K562 (cell line): ENCODE results near the gene YIPF5. TPM values are rescaled to one million over a fixed set of nuclear protein-coding genes. Genes with fewer than 3 reads are reported as not detected.
A peak's percentile ranks its signal among the peaks of the same experiment; 100 is the strongest.

Experiments
- CAMTA2 ChIP-seq: fragments of 250-450 bp; sonication (Bioruptor Pico); conservative IDR thresholded peaks from 2 replicates; pipeline ENCODE4 v1.5.1; 2022
- CREBBP ChIP-seq: IDR thresholded peaks from one replicate; pipeline ENCODE4 v1.6.1; 2012; ENCODE audit warnings: low read depth, mild to moderate bottlenecking, control low read depth, inconsistent platforms, low read length
- DLX4 ChIP-seq: fragments of 250-450 bp; sonication (Bioruptor Pico); IDR thresholded peaks from 2 replicates; pipeline ENCODE4 v1.6.1; 2021; ENCODE audit warnings: mild to moderate bottlenecking
- EGR1 ChIP-seq: fragments of 450-650 bp; conservative IDR thresholded peaks from 2 replicates; pipeline ENCODE4 v1.6.1; 2017; ENCODE audit warnings: mild to moderate bottlenecking
- IFI16 ChIP-seq: fragments of 250-450 bp; sonication (Bioruptor Pico); IDR thresholded peaks from 2 replicates; pipeline ENCODE4 v2.1.2; 2022; ENCODE audit warnings: mild to moderate bottlenecking, inconsistent platforms
- MEIS2 ChIP-seq: fragments of 450-650 bp; IDR thresholded peaks from 2 replicates; pipeline ENCODE4 v1.6.1; 2014; ENCODE audit warnings: mild to moderate bottlenecking; ENCODE audit not compliant: partially characterized antibody
- NFE2 ChIP-seq: IDR thresholded peaks from 2 replicates; pipeline ENCODE4 v1.6.1; 2014; ENCODE audit warnings: antibody characterized with exemption, low read depth
- NONO ChIP-seq, 2 experiments: fragments of 200-400 bp in 1 of 2; fragments of 450-650 bp in 1 of 2; formaldehyde crosslinking in 1 of 2; IDR thresholded peaks; 2 replicates each; pipeline ENCODE4 v1.6.1; 2017; ENCODE audit warnings: low read depth in 2 of 2, mild to moderate bottlenecking in 2 of 2, moderate library complexity in 2 of 2, low read length in 1 of 2
- PCBP1 ChIP-seq: fragments of 200-400 bp; formaldehyde crosslinking; IDR thresholded peaks from 2 replicates; pipeline ENCODE4 v1.6.1; 2018; ENCODE audit warnings: mild to moderate bottlenecking, low read depth, low read length; ENCODE audit not compliant: poor library complexity, severe bottlenecking
- PHB ChIP-seq: fragments of 250-450 bp; sonication (Bioruptor Pico); IDR thresholded peaks from 2 replicates; pipeline ENCODE4 v1.5.0; 2021
- POLR2B ChIP-seq: fragments of 450-650 bp; IDR thresholded peaks from 2 replicates; pipeline ENCODE4 v1.6.1; 2018; ENCODE audit warnings: low read depth; ENCODE audit not compliant: partially characterized antibody
- RBM14 ChIP-seq: fragments of 200-400 bp; formaldehyde crosslinking; IDR thresholded peaks from 2 replicates; pipeline ENCODE4 v1.6.1; 2018; ENCODE audit warnings: low read depth, mild to moderate bottlenecking, low read length, moderate library complexity, borderline replicate concordance; ENCODE audit not compliant: insufficient read depth
- ZFP1 ChIP-seq: fragments of 450-650 bp; formaldehyde crosslinking; IDR thresholded peaks from 2 replicates; pipeline ENCODE4 v1.4.0; 2020; ENCODE audit warnings: mild to moderate bottlenecking, mixed read lengths
- ZNF239 ChIP-seq: fragments of 250-450 bp; sonication (Bioruptor Pico); IDR thresholded peaks from 2 replicates; pipeline ENCODE4 v1.4.0; 2020; ENCODE audit warnings: mild to moderate bottlenecking
- ZNF274 ChIP-seq: IDR thresholded peaks from 2 replicates; pipeline ENCODE4 v1.6.1; 2011; ENCODE audit warnings: low read depth, mild to moderate bottlenecking, low read length, moderate library complexity, borderline replicate concordance
- ZNF696 ChIP-seq: fragments of 250-450 bp; sonication (Bioruptor Pico); conservative IDR thresholded peaks from 2 replicates; pipeline ENCODE4 v1.4.0; 2020; ENCODE audit warnings: mild to moderate bottlenecking, moderate library complexity
- ZNF766 ChIP-seq: fragments of 200-800 bp; sonication (Bioruptor generic); conservative IDR thresholded peaks from 2 replicates; pipeline ENCODE4 v1.6.1; 2016; ENCODE audit warnings: missing genetic modification characterization, missing compliant biosample characterization
- ZNF780A ChIP-seq: fragments of 250-450 bp; sonication (Bioruptor Pico); IDR thresholded peaks from 2 replicates; pipeline ENCODE4 v1.5.0; 2021; ENCODE audit warnings: mild to moderate bottlenecking
- ZNF785 ChIP-seq: fragments of 250-450 bp; sonication (Bioruptor Pico); IDR thresholded peaks from 2 replicates; pipeline ENCODE4 v1.4.0; 2020; ENCODE audit warnings: mild to moderate bottlenecking
- polyA plus RNA-seq, 8 experiments: library from polyadenylated mRNA; depleted of rRNA in 4 of 8; stranded (reverse) in 5 of 8; unstranded in 3 of 8; fragments of >200 nt; fragmentation: Nextera tagmentation in 2 of 8; fragmentation: Illumina TruSeq in 1 of 8; extraction: Ambion mirVana in 2 of 8; extraction: Trizol in 1 of 8; gene quantifications; 2 replicates each; pipeline versions ENCODE4 v1.2.1 to v1.2.3, GENCODE V29; 2011 to 2014; ENCODE audit warnings: inconsistent platforms in 1 of 8, missing spikeins in 1 of 8
- total RNA-seq, 7 experiments: library from RNA; depleted of rRNA in 6 of 7; stranded (reverse); fragments of >200 nt in 6 of 7; fragmentation: Illumina TruSeq in 2 of 7; extraction: Trizol in 2 of 7; gene quantifications; 2 replicates each; pipeline versions ENCODE4 v1.2.1 to v1.2.3, GENCODE V29; 2011 to 2021; ENCODE audit warnings: low replicate concordance in 1 of 7
- TF ChIP-seq, protein P1 (sequence below): sonication (generic); formaldehyde crosslinking; IDR thresholded peaks from 2 replicates; pipeline ENCODE4 v1.8.1; 2023; ENCODE audit warnings: mild to moderate bottlenecking, missing genetic modification reagents
- TF ChIP-seq, protein P2 (sequence below): fragments of 450-650 bp; IDR thresholded peaks from 2 replicates; pipeline ENCODE4 v1.6.1; 2016; ENCODE audit warnings: mild to moderate bottlenecking
- TF ChIP-seq, protein P3 (sequence below): fragments of 450-650 bp; IDR thresholded peaks from 2 replicates; pipeline ENCODE4 v1.6.1; 2017; ENCODE audit warnings: antibody characterized with exemption

The YIPF5 gene
- total and polyA plus RNA-seq, 9 of the 15 experiments (the other 6 are each of a cell fraction or from before 2014, with no cell fraction given): 12.1 to 52.9 (median 33.7) TPM

DNA sequence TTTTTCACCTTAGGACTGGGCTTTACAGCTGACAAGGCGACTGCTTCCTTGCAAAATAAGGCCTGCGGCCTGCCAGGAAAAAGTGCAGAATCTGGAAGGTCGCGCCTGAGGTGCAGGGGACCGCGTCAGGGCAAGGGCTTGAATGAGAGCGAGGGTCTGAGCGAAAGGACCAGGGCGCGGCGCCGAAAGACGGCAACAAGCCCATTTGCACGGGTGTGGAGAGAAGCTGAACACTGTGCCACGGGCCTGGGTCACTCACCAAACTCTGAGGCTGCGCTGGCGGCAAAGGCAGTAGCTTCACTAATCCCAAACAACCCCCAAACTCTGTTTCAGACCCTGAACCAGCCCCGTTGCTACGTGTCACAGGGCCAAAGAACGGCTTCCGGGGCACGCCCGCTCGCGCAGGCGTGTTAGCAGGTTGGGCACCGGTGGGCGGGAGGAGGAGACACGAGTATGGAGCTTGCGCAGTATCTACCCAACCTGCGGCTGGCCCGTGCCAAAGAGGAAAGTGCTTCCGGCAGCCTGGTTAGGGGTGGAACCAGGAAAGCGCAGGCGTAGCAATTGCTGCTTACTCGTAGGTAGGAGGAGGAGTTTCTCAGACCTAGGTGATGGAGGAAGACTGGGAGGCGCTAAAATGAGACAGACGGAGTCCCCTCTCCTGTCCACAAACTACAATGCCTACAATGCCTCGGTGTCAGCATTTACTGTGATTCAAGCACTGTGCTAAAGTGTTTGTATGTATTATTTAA is at the start of gene YIPF5, which contains the start of gene KCTD16 (continued):
- TF ChIP-seq, protein P1, sequence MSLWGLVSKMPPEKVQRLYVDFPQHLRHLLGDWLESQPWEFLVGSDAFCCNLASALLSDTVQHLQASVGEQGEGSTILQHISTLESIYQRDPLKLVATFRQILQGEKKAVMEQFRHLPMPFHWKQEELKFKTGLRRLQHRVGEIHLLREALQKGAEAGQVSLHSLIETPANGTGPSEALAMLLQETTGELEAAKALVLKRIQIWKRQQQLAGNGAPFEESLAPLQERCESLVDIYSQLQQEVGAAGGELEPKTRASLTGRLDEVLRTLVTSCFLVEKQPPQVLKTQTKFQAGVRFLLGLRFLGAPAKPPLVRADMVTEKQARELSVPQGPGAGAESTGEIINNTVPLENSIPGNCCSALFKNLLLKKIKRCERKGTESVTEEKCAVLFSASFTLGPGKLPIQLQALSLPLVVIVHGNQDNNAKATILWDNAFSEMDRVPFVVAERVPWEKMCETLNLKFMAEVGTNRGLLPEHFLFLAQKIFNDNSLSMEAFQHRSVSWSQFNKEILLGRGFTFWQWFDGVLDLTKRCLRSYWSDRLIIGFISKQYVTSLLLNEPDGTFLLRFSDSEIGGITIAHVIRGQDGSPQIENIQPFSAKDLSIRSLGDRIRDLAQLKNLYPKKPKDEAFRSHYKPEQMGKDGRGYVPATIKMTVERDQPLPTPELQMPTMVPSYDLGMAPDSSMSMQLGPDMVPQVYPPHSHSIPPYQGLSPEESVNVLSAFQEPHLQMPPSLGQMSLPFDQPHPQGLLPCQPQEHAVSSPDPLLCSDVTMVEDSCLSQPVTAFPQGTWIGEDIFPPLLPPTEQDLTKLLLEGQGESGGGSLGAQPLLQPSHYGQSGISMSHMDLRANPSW (CRISPR knock-in tag): 0 out of 2 replicates have a peak, but pooled peaks have one; percentile 54
- TF ChIP-seq CAMTA2 (CRISPR knock-in tag) (no peak), NFE2 (no peak), ZNF785 (CRISPR knock-in tag) (no peak), EGR1 (peak; percentile 84), IFI16 (CRISPR knock-in tag) (no peak), ZNF274 (no peak), PHB (CRISPR knock-in tag) (no peak), RBM14 (no peak), NONO (IDR thresholded peaks at IDR 0.05; ENCODE audit: low read depth in 2 of 2, low read length in 1 of 2) (no peak), ZNF766 (CRISPR knock-in tag) (0 out of 2 replicates have a peak, but pooled peaks have one; percentile 35), ZNF696 (CRISPR knock-in tag) (no peak), ZNF780A (no peak), MEIS2 (peak; percentile 82), ZNF239 (CRISPR knock-in tag) (no peak), CREBBP (no peak), POLR2B (peak; percentile 86), ZFP1 (CRISPR knock-in tag) (no peak), PCBP1 (no peak), DLX4 (no peak)
- TF ChIP-seq, protein P2, sequence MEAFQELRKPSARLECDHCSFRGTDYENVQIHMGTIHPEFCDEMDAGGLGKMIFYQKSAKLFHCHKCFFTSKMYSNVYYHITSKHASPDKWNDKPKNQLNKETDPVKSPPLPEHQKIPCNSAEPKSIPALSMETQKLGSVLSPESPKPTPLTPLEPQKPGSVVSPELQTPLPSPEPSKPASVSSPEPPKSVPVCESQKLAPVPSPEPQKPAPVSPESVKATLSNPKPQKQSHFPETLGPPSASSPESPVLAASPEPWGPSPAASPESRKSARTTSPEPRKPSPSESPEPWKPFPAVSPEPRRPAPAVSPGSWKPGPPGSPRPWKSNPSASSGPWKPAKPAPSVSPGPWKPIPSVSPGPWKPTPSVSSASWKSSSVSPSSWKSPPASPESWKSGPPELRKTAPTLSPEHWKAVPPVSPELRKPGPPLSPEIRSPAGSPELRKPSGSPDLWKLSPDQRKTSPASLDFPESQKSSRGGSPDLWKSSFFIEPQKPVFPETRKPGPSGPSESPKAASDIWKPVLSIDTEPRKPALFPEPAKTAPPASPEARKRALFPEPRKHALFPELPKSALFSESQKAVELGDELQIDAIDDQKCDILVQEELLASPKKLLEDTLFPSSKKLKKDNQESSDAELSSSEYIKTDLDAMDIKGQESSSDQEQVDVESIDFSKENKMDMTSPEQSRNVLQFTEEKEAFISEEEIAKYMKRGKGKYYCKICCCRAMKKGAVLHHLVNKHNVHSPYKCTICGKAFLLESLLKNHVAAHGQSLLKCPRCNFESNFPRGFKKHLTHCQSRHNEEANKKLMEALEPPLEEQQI: no peak
- TF ChIP-seq, protein P3, sequence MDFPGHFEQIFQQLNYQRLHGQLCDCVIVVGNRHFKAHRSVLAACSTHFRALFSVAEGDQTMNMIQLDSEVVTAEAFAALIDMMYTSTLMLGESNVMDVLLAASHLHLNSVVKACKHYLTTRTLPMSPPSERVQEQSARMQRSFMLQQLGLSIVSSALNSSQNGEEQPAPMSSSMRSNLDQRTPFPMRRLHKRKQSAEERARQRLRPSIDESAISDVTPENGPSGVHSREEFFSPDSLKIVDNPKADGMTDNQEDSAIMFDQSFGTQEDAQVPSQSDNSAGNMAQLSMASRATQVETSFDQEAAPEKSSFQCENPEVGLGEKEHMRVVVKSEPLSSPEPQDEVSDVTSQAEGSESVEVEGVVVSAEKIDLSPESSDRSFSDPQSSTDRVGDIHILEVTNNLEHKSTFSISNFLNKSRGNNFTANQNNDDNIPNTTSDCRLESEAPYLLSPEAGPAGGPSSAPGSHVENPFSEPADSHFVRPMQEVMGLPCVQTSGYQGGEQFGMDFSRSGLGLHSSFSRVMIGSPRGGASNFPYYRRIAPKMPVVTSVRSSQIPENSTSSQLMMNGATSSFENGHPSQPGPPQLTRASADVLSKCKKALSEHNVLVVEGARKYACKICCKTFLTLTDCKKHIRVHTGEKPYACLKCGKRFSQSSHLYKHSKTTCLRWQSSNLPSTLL: no peak
